Measurements from ENCODE around the gene TMEM106C. TPM values are rescaled to one million over a fixed set of nuclear protein-coding genes. Genes with fewer than 3 reads are reported as not detected.

Gene TMEM106C
- total RNA-seq, 1 donor from 2014 or later: 139 TPM

Other genes starting within 250 kb of the TMEM106C start
- gene ENDOU, start 238.1 kb upstream of the TMEM106C start, total RNA-seq: not detected in 2 replicates
- 4.7 and 6.5 TPM in 2 replicates for gene RAPGEF3, start 204.7 kb upstream of the TMEM106C start, total RNA-seq
- 12.7 TPM in 2 replicates for gene SLC48A1, start 190.4 kb upstream of the TMEM106C start, total RNA-seq
- gene HDAC7, start 143.7 kb upstream of the TMEM106C start, total RNA-seq: 453 and 466 TPM in 2 replicates
- 305 and 318 TPM in 2 replicates for gene VDR, start 58.6 kb upstream of the TMEM106C start, total RNA-seq
- 0.08 TPM in 1 of 2 replicates, not detected in the other for gene COL2A1, start 40.9 kb downstream of the TMEM106C start, total RNA-seq
- gene SENP1, start 142.5 kb downstream of the TMEM106C start, total RNA-seq: 51.3 and 52.2 TPM in 2 replicates
- gene PFKM, start 155.8 kb downstream of the TMEM106C start, total RNA-seq: 59.7 and 68.4 TPM in 2 replicates
- gene ASB8, start 193.9 kb downstream of the TMEM106C start, total RNA-seq: 33.3 and 36.1 TPM in 2 replicates
- gene CCDC184, start 220.0 kb downstream of the TMEM106C start, total RNA-seq: 0.61 and 0.75 TPM in 2 replicates
- not detected in 2 replicates for gene OR10AD1, start 239.7 kb downstream of the TMEM106C start, total RNA-seq

Data from activated T-helper 1 cell treated with anti-CD3 and anti-CD28 coated beads, Interleukin-12 subunit alpha, Interleukin-12 subunit beta, Interleukin-2, Interleukin-4 antibody, amounts not matched to agents 30 ng/mL and 10 ng/mL and 1 ng/mL, durations not matched to agents 14 hours and 24 hours and 36 hours (primary cell).